ENCODE results near the gene FAP. TPM values are rescaled to one million over a fixed set of nuclear protein-coding genes. Genes with fewer than 3 reads are reported as not detected.

FAP gene
- total RNA-seq, 1 donor from 2014 or later, result 0.71 TPM

DNA sequence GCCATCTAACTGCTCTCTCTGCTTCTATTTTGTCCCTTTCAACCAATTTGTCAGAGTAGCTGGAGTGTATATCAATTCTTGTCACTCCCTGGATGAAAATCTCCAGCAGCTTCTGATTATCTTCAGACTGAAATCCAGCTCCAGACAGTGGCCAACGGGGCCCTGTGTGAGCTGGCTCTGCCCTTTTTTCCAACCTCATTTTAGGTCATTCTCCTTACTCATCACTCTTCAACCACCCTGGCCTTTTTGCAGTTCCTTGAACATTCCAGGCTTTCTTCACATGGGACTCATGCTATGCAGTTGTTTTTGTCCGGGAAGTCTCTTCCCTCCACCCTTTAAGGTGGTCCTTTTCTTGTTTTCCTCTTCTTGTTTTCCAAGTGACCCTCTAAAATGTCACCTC is 15.4 kb upstream of the FAP start:
- intact Hi-C loops (cut with micrococcal nuclease), result no loop called here
- no peak overlapping the region for H3K27ac ChIP-seq (replicated peaks)
- no peaks in the 10 kb centered on the region for H3K27me3 ChIP-seq (ENCODE audit: low read depth)
- TF ChIP-seq CTCF (IDR thresholded peaks at IDR 0.05; ENCODE audit: borderline replicate concordance), result no peak
- no peak for DNase-seq
- no peaks in the 10 kb centered on the region for H3K9me3 ChIP-seq (replicated peaks)
- H3K36me3 ChIP-seq, result no peaks in the 10 kb centered on the region
- H3K4me3 ChIP-seq, result no peak overlapping the region
- H3K4me1 ChIP-seq, result peaks cover 12% of the 10 kb centered on the region

- no peak for DNase-seq
- TF ChIP-seq CTCF (IDR thresholded peaks at IDR 0.05; ENCODE audit: borderline replicate concordance), result no peak
- Histone ChIP-seq H3K27ac (replicated peaks) (no peak overlapping the region), H3K4me1 (peaks cover 12% of the 10 kb centered on the region), H3K9me3 (replicated peaks) (no peaks in the 10 kb centered on the region), H3K27me3 (ENCODE audit: low read depth) (no peaks in the 10 kb centered on the region), H3K36me3 (no peaks in the 10 kb centered on the region), H3K4me3 (no peak overlapping the region)
- intact Hi-C loops (cut with micrococcal nuclease), result no loop called here
These were observed 14.9 kb upstream of the FAP start for GRCh38 chr2:162258169-162258568.

DNA sequence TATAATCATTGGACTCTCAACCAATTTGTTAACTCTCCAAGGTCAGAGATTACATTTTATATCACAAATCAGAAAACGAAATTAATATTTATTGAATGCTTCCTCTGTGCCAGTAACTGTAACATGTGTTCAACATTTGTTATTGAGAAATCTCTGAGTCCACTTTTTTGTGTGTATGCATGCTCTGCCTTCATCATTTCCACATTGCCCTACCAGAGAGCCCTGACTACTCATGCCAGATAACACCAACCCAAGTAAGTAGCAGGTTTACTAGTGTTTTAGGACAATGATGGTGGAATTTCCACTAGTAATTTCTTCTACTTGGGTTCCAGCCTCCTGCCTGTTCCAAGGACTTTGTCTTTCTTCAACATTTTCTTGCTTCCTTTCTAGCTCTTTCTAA is 14.2 kb upstream of the FAP start:
- no peak overlapping the region for H3K27ac ChIP-seq (replicated peaks)
- no peak for TF ChIP-seq CTCF (IDR thresholded peaks at IDR 0.05; ENCODE audit: borderline replicate concordance)

GRCh38 chr2:162256591-162256991 is 13.3 kb upstream of the FAP start:
- intact Hi-C loops (cut with micrococcal nuclease), result no loop called here
- TF ChIP-seq CTCF (IDR thresholded peaks at IDR 0.05; ENCODE audit: borderline replicate concordance), result no peak
- Histone ChIP-seq H3K4me1 (peaks cover 4% of the 10 kb centered on the region), H3K9me3 (replicated peaks) (no peaks in the 10 kb centered on the region), H3K27me3 (ENCODE audit: low read depth) (no peaks in the 10 kb centered on the region), H3K4me3 (no peak overlapping the region), H3K36me3 (no peaks in the 10 kb centered on the region), H3K27ac (replicated peaks) (no peak overlapping the region)
- no peak for DNase-seq

More for the DNA sequence above, 14.2 kb upstream of the FAP start:
- H3K4me3 ChIP-seq, result no peak overlapping the region
- H3K36me3 ChIP-seq, result no peaks in the 10 kb centered on the region
- DNase-seq, result no peak
- H3K4me1 ChIP-seq, result peaks cover 12% of the 10 kb centered on the region
- no peaks in the 10 kb centered on the region for H3K27me3 ChIP-seq (ENCODE audit: low read depth)
- H3K9me3 ChIP-seq (replicated peaks), result no peaks in the 10 kb centered on the region
- intact Hi-C loops (cut with micrococcal nuclease), result no loop called here

DNA sequence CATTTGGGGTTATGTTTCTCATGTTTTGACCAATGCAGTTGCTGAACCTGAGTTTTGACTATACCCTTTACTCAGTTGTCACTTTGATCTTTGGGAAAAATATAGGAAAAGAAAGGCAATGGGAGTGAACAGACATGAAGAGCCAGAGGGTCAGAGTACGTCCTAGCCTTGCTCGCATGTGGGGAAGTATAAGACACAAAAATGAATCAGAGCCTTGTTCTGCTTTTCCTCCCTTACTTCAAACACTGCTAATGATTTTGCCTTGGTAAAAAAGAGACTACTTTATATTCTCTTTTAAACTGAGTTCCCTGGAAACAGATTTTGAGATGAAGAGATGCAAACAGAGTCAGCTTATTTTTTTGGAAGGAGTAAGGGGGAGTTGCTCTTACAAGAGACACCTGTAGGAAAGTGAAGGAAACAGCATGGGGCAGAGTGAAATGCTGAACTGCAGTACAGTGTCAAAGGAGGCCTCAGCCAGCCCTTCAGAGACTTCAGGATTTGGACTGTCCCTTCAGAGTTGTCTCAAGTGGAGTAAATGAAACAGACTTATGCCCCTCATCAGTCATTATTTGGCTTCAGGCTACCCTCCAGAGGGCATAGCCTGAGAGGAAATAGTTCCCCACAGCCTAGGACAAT is 11.1 kb upstream of the FAP start:
- no peak for DNase-seq
- no peak for TF ChIP-seq CTCF (IDR thresholded peaks at IDR 0.05; ENCODE audit: borderline replicate concordance)
- no peak overlapping the region for H3K4me3 ChIP-seq
- intact Hi-C loops (cut with micrococcal nuclease), result no loop called here
- no peaks in the 10 kb centered on the region for H3K27me3 ChIP-seq (ENCODE audit: low read depth)
- peaks cover 8% of the 10 kb centered on the region for H3K9me3 ChIP-seq (replicated peaks)
- no peaks in the 10 kb centered on the region for H3K36me3 ChIP-seq
- H3K27ac ChIP-seq (replicated peaks), result no peak overlapping the region
- H3K4me1 ChIP-seq, result no peaks in the 10 kb centered on the region

Measured in left ventricle myocardium inferior (tissue), 1 donor.